ENCODE results near the gene LRRC70.
"Not testable (repeated sequence)": the region's sequence is repeated elsewhere in the genome, so short reads cannot be mapped to it uniquely, and the experiment has no call there.

Gene LRRC70, protein sequence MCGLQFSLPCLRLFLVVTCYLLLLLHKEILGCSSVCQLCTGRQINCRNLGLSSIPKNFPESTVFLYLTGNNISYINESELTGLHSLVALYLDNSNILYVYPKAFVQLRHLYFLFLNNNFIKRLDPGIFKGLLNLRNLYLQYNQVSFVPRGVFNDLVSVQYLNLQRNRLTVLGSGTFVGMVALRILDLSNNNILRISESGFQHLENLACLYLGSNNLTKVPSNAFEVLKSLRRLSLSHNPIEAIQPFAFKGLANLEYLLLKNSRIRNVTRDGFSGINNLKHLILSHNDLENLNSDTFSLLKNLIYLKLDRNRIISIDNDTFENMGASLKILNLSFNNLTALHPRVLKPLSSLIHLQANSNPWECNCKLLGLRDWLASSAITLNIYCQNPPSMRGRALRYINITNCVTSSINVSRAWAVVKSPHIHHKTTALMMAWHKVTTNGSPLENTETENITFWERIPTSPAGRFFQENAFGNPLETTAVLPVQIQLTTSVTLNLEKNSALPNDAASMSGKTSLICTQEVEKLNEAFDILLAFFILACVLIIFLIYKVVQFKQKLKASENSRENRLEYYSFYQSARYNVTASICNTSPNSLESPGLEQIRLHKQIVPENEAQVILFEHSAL

DNA sequence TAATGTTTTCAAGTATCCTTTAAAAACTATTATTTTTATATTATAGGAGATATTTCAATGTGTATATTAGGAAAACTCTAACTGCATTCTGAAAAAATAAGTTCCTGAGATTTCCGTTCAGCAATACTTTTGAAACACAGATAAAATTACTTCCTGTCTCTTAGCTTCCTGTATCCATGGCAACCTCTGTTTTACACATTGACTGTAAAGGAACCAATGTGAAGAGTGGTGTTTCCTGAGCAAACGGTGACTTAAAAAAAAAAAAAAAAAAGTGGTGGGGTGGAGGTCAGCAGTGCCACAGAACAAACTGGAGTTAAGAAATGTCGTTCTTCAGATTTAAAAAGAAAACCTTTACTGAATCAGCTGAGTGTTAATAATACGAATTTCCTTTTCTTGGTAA lies at the start of gene LRRC70:
LRRC70 (plus strand) TSS at position 280 of the 400 bp plus-strand sequence. CDS start 620 bp downstream, outside the sequence.
- DNase-seq, result no peak

DNA sequence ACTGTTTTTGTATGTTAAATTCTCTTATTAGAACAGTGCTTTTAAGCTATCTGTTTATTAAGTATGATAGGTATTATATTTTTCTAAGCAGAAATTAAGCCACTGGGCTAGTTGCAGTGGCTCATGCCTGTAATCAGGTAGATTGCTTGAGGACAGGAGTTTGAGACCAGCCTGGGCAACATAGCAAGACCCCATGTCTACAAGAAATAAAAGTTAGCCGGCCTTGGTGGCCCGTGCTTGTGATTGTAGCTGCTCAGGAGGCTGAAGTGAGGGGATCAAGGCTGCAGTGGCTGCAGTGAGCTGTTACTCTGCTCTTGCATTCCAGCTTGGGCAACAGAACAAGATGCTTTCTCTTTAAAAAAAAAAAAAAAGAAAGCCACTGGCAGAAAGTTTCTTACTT lies 45.0 kb upstream of the LRRC70 start:
- DNase-seq, result no peak

DNA sequence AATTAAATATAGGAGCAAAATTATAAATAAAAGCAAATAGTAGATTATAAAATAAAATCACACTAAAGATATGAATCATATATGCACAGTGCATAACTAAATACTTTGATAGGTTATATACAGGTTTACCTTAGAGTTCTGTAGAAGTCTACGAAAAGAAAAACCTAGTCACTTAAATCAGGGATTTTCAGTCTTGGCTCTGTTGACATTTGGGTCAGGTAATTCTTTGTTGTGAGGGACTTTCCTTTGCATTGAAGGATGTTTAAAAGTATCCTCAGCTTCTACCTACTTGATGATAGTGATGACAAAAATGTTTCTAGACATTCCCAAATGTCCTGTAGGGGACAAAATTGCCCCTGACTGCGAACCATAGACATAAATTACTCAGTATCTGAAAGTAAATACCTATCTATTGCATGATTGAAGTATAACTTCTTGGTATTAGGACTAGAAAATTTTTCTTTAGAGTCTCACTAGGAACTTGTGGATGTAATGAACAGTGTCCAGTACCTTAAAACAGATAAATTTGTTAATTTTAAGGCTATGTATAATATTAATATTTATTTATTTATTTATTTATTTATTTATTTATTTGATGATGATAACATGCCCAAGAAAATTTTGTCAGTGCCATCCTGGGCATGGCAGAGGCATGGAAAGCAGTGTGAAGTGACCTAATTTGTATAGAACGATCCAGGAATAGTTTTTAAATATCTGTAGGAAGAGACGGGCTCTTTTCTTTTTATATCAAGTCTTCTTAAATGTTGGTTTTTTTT lies 44.0 kb upstream of the LRRC70 start:
- DNase-seq, result no peak

DNA sequence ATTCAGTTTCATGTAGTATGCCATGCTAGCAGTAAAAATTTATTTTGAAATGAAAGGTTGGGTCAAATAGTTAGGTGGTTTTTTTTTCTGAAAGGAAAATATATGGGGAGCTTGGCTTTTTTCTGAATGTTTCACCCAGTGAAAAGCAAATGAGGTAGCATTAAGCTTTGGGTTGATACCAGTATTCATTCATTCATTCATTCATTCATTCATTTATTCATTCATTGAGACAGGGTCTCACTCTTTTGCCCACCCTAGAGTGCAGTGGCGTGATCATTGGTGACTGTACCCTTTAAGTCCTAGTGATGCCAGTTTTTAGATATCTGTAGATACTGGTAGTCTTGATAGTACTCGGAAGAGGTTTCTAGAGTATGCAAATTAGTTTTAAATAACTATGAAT lies 42.4 kb upstream of the LRRC70 start:
- no peak for DNase-seq

DNA sequence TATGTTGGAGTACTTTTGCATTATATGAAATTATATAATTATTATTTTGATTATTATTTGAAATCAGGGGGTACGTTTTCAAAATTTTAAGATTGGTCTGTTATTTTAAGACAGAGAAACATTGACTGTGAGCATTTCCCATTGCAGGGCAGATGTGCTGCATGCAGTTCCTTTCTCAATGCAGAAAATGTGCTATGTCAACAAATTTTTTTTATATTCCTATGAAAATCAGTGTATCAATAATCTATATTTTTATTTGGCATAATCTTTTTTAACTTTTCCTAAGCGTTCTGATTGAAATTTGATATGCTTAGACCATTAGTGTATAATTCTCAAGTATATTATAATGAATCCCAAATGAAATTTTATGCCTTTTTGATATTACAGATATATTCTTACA lies 41.8 kb upstream of the LRRC70 start:
- no peak for DNase-seq

DNA sequence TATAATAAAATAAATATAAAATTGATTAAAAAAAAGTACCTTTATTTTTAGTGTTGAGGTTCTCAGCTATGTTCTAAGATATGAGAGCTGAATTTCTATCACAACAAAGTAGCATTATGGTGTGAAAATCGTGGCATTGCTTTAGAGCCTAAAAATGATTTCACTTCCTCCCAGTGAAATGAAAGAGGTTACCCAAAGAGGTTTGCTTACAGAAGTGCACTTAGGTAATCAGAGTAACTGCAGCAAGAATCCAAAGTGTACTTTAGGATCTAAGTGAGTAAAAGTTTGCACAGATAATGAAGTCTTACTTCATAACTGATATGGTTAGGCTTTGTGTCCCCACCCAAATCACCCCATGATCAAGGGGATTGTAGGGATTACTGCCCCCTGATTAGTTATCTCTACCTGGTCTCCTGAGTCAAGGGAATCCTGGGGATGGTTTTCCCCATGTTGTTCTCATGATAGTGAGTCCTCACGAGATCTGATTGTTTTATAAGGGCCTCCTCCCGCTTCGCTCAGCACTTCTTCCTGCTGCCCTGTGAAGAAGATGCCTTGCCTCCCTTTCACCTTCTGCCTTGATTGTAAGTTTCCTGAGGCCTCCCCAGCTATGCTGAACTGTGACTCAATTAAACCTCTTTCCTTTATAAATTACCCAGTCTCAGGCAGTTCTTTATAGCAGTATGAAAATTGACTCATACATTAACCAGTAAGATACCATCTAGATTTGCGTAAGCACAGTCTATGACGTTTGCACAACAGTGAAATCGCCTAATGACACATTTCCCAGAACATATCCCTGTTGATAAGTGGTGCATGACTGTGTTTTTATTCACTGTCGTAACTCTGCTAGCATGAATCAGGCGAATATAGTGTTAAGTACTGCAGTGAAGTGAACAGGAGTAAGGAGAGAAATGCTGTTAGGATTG lies 40.3 kb upstream of the LRRC70 start:
- DNase-seq, result no peak

DNA sequence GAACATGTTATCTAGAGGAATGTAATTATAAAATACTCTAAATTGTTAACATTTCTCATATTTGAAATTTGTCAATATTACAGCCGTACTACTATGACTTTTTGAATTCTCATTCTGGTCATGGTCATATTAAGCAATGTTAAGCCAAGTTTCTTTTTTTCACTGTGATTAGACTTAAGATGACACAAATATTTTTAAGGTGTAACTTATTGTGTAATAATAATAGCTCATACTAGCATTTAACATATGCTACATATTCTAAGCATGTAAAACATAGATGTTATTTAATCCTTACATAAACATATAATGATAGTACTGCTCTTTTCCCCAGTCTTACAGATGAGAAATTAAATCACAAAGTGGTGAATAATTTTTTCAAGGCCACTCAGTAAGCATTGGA lies 35.9 kb upstream of the LRRC70 start:
- DNase-seq, result no peak

DNA sequence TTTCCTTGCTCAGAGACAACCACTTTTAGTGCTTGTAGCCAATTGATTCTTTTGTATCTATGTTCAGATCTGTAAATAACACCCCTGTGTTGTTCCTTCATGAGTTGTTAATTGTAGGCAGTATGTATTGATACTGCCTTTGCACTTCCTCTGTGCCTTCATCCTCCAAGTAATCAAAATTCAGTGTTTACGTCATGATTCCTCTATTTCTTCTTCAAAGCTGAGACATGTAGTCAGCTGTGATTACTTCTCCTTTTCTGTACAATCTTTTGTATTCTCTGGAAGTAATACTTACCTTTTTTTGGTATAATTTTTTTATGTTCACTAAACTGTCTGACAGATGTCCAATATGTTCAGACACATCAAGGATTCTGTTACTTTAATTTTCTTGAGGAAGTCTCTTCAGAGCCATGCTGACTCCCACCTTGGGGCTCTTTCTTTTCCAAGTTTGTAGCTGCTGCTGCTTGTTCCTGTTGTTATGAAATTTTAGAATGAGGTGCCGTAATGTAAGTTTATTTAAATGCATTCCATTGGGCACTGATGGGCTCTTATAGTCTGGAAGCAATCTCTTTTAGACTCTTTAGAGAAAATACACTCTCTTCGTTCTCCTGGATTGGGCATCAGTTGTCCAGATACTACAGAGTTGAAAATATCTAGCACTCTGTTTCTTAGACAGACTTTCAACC lies 30.5 kb upstream of the LRRC70 start:
- DNase-seq, result no peak

DNA sequence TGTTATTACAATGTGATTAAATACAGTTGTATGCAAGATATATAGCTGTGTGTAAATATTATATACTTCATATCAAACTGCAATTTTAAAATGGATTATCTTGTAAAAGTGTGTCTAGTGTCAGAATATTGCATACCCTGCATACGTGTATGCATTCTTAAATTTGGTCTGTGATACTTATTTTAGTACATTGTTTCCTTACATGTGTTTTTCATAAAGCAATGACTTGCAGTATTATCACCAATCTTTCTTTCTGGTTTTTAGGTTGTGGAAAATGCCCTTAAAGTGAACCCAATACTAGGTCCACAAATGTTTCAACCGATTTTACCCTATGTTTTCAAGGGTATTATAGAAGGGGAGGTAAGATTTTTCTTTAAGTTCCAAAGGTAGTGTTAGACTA lies 28.5 kb upstream of the LRRC70 start:
- DNase-seq, result no peak

DNA sequence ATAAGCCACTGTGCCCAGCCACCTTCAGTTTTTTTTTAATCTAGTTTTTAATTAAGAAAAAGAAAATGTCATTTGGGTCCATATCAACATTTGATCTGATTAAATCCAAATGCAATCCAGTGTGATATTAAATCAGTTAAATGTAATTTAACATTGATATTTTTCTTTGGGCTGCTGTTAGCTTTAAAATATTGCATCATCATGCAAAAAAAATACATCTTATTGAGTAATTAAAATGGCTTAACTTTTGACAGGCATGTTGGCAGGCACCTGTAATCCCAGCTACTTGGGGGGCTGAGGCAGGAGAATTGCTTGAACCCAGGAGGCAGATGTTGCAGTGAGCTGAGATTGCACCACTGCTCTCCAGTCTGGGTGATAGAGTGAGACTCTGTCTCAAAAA lies 22.7 kb upstream of the LRRC70 start:
- no peak for DNase-seq

DNA sequence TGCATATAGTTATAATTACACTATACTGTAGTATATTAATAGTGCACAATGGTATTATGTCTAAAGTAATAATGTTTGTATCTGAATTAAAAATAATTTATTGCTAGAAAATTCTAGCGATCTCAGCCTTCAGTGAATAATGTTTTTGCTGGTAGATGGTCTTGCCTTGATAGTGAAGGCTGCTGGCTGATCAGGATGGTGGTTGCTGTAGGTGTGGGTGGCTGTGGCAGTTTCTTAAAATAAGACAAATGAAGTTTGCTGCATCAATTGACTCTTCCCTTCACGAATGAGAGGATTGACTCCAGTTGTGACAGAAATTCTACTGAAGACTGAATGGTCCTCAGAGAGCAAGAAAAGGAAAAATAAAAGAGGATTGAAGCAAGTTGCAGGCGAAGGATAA lies 19.7 kb upstream of the LRRC70 start:
- DNase-seq, result no peak

DNA sequence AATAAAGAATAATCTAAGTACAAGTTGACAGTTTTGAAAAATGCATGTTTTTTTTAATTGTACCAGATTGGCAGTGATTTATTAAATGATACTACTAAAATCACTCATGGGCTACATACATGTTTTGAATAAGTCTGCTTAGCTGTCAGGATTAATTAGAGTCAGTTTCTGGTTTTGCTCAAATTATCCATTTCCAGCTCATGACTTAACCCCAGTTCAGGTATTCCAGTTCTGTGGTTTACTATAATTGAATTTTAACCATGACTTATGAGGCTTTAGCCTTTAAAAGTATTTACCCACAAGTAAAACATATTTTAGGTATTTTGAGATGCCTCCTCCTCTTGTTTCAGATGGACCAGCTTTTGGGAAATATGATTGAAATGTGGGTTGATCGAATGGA lies 17.8 kb upstream of the LRRC70 start:
- DNase-seq, result no peak

DNA sequence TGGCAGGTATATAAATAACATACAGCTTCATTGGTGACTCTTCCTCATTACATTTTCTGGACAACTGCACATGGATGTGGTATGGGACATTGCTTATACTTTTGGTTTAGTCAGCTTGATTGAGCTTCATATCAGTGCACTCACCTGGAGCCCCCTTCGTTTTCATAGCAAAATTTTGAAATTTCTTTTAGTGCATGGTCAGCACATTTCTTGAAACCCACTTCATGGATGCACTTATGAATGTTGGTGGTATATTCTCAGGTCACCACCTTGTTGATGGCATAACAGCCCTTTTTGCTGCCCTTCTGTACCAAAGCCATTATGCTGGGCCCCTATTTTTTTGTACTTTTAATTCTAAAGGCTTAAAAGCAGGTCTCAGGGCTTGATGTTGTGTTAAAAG lies 16.7 kb upstream of the LRRC70 start:
- no peak for DNase-seq

DNA sequence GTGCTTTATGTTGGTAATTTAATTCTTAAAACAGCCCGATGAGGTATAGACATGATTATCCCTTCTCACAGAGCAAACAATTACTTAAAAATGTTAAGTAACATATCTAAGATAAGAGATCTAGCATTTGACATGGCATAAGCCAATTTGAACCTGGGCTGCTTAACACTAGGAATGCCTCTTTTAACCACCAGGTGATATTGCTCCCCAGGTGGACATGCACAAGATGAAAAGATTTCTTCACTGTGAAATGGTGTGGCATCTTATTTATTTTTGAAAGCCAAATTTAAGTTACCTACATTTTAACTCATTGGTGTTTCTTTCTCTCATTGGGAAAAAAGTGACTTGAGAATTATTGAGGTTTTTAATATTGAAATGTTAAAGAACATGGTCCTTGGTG lies 15.8 kb upstream of the LRRC70 start:
- DNase-seq, result no peak

DNA sequence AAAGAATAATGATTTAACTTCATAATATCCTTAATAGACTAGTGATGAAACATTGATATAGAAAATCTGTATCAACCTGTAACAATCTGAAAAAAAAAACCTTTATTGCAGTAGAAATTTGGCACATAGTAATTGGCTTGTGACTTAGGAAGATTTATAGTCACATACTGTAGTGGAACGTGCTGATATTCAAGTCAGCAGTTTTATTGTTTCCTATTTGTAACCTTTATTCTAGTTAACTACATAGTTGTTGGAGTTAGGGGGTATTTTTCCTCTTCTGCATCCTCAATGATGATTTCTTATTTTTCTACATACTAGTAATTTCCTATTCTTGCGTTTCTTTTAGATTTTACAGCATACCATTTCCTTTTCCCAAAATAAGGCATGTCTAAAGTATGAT lies 14.5 kb upstream of the LRRC70 start:
- no peak for DNase-seq

DNA sequence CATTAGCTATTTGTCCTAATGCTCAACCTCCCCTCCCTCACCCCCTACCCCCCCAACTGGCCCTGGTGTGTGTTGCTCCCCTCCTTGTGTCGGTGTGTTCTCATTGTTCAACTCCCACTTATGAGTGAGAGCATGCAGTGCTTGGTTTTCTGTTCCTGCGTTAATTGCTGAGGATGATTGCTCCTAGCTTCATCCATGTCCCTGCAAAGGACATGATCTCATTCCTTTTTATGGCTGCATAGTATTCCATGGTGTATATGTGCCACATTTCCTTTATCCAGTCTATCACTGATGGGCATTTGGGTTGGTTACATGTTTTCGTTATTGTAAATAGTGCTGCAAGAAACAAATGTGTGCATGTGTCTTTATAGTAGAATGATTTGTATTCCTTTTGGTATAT lies 12.9 kb upstream of the LRRC70 start:
- DNase-seq, result not testable (repeated sequence)

DNA sequence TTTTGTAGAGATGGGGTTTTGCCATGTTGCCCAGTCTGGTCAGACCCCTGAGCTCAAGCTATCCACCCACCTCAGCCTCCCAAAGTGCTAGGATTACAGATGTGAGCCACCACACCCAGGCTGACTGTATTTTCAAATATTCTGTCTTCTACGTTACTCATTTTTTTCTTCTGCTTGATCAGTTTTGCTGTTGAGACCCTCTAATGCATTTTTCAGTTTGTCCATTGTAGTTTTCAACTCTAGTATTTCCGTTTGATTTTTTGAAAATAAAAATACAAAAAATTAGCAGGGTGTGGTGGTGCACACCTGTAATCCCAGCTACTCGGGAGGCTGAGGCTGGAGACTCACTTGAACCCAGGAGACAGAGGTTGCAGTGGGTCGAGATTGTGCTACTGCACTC lies 10.5 kb upstream of the LRRC70 start:
- DNase-seq, result no peak

DNA sequence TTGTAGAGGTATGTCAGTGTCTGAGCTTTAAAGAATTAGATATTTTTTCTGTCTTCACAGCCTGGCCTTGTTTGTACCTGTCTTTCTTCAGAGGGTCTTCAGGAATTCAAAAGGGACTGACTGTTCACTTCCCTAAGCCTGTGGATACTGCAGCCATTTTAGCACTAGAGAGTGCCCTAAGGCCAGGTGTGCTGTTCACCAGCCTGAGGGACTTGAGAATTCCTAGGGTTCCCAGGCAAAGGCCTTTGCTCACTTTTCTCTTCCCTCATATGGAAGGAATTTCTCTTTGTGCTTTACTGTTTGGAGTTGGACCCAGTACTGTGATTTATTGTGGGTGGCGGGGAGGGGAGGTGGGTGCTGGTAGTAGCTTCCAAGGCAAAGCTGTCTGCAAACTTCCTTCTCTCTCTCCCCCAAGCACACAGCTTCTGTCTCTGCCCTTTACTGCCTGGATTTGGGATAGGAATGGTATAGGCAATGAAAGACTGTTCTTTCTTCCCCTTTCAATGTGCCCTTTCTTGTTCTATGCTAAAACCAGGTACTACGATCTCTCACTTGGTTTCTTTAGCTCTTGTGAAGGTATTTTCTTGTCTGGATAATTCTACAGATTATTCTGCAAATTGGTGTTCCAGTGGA lies 9.7 kb upstream of the LRRC70 start:
- no peak for DNase-seq

DNA sequence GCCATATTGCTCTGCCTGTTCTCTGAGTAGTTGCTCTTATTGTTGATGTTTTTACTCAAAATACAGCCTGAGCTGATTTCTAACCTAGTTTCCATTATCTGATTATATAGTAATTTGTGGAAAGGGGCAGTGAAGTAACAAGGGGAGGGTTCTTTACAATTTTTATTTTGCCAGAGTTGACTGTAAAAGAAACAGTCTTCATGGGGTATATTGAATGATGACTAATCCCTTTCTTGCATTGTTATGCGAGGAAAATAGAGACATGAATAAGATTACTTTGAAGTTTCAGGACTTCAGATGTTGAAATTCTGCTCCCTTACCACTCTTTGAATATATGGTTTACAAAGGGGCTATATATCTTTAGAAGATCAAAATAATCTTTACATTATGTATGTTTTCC lies 9.1 kb upstream of the LRRC70 start:
- no peak for DNase-seq

DNA sequence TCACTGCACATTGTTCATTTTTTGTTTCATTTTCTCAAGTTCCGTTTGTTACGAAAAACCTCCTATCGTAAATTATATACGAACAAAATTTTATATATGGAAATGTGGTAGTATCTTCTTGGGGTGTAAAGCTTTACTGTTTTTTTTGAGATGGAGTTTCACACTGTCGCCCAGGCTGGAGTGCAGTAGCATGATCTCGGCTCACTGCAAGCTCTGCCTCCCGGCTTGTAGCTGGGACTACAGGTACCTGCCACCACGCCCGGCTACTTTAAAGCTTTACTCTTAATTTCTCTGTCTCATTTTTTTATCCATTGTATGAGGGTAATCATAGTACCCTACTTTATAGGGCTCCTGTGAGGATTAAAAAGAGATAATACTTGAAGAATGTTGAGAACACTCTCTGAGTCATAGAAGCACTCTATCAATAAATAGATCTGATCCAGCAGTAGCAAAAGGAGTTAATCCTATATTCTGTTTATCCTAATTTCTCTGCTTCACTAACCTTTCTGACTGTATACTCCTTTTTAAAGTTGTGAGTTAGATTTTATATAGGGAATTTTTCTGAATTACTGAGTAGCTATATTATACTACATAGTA lies 5.6 kb upstream of the LRRC70 start:
- no peak for DNase-seq

DNA sequence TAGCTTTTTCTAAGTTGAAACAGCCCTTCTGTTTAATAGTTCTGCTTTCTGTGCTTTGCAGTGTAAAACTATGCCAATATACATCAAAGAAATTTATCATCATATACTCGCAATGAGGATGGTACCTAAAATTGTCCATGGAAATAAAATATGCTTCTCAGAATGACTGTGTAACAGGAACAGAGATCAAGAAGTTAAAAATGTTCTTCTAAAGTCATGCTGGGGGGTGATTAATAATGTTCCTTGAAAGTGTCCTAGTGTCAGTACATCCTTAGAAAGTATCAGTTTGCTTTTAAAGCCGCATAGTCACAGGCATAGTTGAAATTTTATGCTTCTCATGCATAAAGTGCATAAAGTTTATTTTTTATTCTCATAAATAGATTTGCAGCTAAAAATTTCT lies 4.0 kb upstream of the LRRC70 start:
- DNase-seq, result no peak
